H54 (cell line): ENCODE data around the gene GMDS.
A peak's percentile ranks its signal among the peaks of the same experiment; 100 is the strongest.

Experiments
- DNase-seq: peaks from one replicate; pipeline ENCODE4 v3.0.0; 2011; ENCODE audit warnings: low spot score, mixed read lengths; ENCODE audit not compliant: insufficient read length
- FAIRE-seq: peaks from 3 replicates; lab custom pipeline; 2011; peaks lifted over from hg19 to GRCh38; lab: Jason Lieb, UNC
- POLR2A ChIP-seq: IDR thresholded peaks from 2 replicates; pipeline ENCODE4 v1.6.1; 2011; ENCODE audit warnings: low read depth, mild to moderate bottlenecking, low read length

Gene GMDS

GRCh38 chr6:2187826-2188225 is 57.6 kb downstream of the GMDS start:
- no peak for DNase-seq
- no peak for TF ChIP-seq POLR2A
- no peak for FAIRE-seq

GRCh38 chr6:2186516-2186915 is 58.9 kb downstream of the GMDS start:
- no peak for TF ChIP-seq POLR2A
- FAIRE-seq (no peak), DNase-seq (no peak)

DNA sequence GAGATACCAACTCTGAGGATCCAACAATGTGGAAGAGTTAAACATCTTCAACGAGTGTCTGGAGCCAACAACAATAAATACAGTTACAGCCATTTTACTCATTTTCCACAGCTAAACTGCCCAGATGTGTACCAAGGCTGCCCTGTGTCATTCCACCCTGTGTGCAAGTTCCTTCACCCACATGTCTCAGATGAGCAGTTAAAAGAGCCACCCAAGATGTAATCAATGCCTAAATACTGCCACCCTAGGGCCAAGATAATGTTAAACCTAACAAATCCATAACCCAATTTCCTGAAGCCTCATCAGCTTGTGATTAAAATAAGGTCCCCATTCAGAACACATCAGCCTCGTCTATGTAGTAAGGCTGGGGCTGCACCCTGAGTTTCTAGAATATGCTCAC is 59.9 kb downstream of the GMDS start:
- no peak for TF ChIP-seq POLR2A
- DNase-seq: no peak
- FAIRE-seq: no peak

GRCh38 chr6:2184700-2185455 is 60.5 kb downstream of the GMDS start:
- no peak for TF ChIP-seq POLR2A
- FAIRE-seq: no peak
- no peak for DNase-seq

DNA sequence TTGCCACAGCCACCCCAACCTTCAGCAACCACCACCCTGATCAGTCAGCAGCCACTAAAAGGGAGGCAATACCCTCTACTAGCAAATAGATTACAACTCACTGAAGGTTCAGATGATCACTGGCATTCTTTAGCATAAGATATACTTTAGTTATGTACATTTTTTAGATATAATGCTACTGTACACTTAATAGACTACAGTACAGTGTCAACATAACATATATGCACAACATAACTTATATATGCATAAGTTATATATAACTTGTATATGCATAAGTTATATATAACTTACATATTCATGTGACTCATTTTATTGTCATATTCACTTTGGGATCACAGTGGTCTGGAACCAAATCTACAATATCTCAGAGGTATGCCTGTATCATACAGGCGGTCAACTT is 61.7 kb downstream of the GMDS start:
- no peak for DNase-seq
- no peak for TF ChIP-seq POLR2A
- no peak for FAIRE-seq

- DNase-seq (no peak), FAIRE-seq (no peak)
- TF ChIP-seq POLR2A: no peak
These were observed 62.2 kb downstream of the GMDS start for GRCh38 chr6:2183246-2183645.

GRCh38 chr6:2182251-2182650 is 63.2 kb downstream of the GMDS start:
- FAIRE-seq (peak; percentile 48), DNase-seq (no peak)
- no peak for TF ChIP-seq POLR2A

- TF ChIP-seq POLR2A: no peak
- FAIRE-seq: peak; percentile 15
- DNase-seq: no peak
These were observed 63.8 kb downstream of the GMDS start for GRCh38 chr6:2181567-2181966.

DNA sequence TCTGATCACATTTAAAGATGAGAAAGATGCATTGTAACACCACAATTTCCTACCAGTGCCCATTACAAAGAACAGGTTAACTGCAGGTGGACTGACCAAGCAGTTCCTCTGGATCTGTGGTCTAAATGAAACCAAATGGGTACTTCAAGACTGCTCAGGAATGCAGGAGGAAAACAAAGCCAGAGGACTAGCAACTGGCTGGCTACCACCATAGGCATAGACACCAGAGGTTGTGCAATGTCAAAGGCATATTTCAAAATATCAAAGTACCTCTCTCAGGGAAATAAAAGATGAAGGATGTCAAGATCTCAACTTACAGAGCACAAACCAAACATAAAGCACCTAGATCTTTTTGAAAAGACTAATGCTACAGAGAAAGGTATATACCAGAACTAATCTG is 65.5 kb downstream of the GMDS start:
- no peak for FAIRE-seq
- no peak for DNase-seq
- no peak for TF ChIP-seq POLR2A

- no peak for FAIRE-seq
- DNase-seq: no peak
- no peak for TF ChIP-seq POLR2A
These were observed 66.2 kb downstream of the GMDS start for GRCh38 chr6:2179241-2179640.

GRCh38 chr6:2178125-2178524 is 67.3 kb downstream of the GMDS start:
- DNase-seq: no peak
- TF ChIP-seq POLR2A: no peak
- FAIRE-seq: no peak

- no peak for DNase-seq
- no peak for TF ChIP-seq POLR2A
- FAIRE-seq: no peak
These were observed 69.6 kb downstream of the GMDS start for GRCh38 chr6:2175825-2176224.

- TF ChIP-seq POLR2A: no peak
- FAIRE-seq (no peak), DNase-seq (no peak)
These were observed 72.0 kb downstream of the GMDS start for GRCh38 chr6:2173203-2173961.

GRCh38 chr6:2171728-2172127 is 73.7 kb downstream of the GMDS start:
- TF ChIP-seq POLR2A: no peak
- FAIRE-seq (no peak), DNase-seq (no peak)

DNA sequence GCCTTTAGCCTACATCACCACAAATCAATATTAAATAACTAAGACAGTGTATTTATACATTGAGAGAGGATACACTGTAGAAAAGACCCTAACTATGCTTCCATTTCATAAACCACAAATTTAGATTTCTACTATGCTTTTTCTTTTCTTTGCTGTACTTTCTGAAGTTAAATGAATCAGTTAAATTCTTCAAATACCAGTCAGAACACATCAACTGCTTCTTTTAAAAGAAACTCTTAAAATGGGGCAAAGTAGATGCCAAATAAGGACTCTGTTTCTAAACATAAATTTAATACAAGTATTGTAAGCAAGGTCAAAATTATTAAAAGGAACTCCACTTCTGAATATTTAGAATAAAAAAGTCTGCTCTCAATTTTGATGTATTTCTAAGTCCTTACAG is 76.9 kb downstream of the GMDS start:
- FAIRE-seq: no peak
- no peak for DNase-seq
- no peak for TF ChIP-seq POLR2A
